SKM-1 treated with dmso at 0.1 percent for 144 hours (cell line): ENCODE data around the gene WFDC5.
"Not testable (repeated sequence)": the region's sequence is repeated elsewhere in the genome, so short reads cannot be mapped to it uniquely, and the experiment has no call there.

Experiments used
- DNase-seq: peaks from one replicate; lab custom pipeline; 2025; ENCODE audit not compliant: unreplicated experiment; lab: John Stamatoyannopoulos, UW

WFDC5 gene

GRCh38 chr20:45114465-45115385 is at the start of gene WFDC5:
Gene WFDC5, minus strand, starts transcription at chr20:45115174. Its CDS starts 91 bp downstream, at chr20:45115083.
- no peak for DNase-seq

DNA sequence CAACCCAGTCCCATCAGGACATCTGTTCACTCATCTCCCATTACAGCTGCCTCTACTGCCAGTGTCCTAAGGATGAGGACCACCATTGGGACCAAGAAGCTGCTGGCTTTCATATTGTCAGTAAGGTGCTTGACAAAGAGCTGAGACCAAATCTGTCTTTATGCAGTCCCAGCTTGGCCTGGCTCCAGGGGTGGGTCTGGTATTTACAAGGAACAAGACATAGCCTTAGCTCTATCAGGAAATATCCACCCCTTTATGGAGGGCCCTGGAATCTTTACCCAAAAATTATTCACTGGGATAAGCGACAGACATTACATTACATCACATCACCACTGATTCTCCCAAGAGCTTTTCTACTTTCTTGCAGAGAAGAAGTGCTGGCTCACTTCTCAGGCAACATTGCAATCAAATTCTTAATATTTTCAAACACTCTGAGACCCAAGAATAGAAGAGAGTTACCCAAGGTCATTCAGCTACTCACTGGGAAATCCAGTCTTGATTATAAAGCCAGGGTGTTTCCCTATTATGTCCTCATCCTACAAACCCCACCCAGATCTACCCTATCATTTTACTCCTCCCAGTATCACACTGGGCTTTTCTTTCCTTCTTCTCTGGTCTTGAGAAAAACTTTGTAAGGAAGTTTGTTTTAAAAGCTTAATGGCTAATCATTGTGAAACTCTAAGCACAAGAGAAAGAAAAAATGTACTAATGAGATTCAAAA is 48.3 kb upstream of the WFDC5 start:
- DNase-seq = no peak

- DNase-seq = no peak
These were observed 43.0 kb upstream of the WFDC5 start for GRCh38 chr20:45157962-45158361.

DNA sequence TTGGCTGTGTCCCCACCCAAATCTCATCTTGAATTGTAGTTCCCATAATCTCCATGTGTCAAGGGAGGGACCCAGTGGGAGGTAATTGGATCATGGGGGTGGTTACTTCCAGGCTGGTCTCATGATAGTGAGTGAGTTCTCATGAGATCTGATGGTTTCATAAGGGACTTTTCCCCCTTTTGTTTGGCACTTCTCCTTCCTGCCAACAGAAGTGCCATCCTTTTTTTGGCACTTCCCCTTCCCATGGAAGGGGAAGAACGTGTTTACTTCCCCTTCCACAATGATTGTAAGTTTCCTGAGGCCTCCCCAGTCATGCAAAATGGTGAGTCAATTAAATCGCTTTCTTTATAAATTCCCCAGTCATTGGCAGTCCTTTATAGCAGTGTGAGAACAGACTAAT is 41.7 kb upstream of the WFDC5 start:
- DNase-seq = no peak

DNA sequence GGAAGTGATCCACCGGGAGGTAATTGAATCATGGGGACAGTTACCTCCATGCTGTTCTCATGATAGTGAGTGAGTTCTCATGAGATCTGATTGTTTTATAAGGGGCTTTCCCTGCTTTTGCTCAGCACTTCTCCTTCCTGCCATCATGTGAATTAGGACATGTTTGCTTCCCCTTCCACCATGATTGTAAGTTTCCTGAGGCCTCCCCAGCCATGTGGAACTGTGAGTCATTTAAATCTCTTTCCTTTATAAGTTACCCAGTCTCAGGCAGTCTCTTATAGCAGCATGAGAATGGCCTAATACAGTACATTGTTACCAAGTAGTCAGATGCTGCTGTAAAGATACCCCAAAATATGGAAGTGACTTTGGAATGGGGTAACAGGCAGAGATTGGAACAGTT is 39.8 kb upstream of the WFDC5 start:
- not testable (repeated sequence) for DNase-seq

DNA sequence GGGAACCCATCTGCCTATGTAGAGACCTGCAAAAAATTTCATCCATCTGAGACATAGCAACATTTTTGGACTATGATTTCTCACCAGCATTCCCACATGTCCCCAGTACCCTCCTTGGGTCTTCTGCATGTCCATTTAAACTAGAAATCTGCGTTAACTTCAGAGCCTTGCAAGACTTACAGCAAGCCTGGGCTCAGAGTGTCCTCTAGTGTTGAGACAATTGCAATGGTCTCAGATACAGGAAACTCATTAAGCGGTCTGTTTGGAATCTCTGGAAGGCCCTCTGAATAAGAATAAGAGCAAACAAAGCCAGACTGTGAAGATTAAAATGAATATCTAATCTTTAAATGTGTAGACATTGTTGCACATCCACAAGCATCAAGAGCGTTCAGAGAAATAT is 39.2 kb upstream of the WFDC5 start:
- DNase-seq = no peak

DNA sequence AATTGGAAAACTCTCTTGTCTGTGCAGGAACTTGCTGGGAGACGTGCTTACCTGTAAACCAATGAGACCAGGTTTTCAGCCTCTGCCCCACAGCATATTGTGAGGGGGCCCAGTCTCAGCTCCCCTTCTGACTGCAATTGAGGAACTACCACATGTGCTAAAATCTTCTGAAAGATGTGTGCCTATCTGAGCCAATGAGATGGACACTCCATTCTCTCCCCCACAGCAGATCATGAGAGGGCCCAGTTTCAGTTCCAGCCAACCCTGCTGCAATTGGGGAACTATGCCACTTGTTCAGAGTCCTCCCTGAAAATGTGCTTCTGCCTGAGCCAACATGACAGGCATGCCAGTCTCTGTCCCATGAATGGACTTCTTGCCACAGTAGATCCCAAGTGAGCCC is 38.8 kb upstream of the WFDC5 start:
- DNase-seq = peak; percentile 27

DNA sequence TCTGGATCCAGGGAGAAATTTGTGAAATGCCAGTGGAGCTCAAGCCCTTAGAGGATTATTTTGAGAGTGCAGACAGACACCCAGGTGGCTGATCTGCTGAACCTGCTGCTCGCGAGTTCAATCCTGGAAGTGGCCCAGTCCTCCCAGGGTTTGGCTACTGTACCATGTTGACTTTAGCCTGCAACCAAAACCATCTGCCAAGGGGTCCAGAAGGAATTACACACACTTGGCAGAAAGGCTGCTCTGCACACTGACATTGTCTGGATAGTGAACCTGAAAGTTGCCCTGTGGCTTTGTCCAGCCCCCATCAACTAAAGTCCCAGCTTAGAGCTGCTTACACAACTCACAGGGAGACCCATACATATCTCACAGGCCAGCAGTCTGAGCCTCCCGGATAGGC is 38.2 kb upstream of the WFDC5 start:
- DNase-seq = no peak

- DNase-seq = no peak
These were observed 37.4 kb upstream of the WFDC5 start for GRCh38 chr20:45152405-45152804.

- no peak for DNase-seq
These were observed 34.1 kb upstream of the WFDC5 start for GRCh38 chr20:45149062-45149461.

DNA sequence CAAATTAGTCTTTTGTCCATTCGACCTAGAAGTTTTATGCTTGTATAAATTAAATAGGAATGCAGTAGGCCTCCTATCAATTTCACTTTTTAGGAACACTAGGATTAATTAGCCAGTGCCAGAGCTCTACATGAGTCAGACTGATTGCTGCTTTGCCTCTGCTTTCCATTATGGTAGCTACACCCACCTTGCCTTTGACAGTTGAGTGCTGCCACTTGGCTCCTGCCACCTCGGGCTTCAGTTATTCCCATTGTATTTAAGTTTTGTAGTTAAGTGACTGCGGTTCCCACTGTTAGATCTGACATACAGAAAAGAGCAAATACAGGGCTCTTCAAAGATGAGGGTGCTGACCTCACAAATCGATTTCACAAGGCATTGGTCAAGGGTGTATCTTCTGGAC is 25.9 kb upstream of the WFDC5 start:
- DNase-seq = no peak

DNA sequence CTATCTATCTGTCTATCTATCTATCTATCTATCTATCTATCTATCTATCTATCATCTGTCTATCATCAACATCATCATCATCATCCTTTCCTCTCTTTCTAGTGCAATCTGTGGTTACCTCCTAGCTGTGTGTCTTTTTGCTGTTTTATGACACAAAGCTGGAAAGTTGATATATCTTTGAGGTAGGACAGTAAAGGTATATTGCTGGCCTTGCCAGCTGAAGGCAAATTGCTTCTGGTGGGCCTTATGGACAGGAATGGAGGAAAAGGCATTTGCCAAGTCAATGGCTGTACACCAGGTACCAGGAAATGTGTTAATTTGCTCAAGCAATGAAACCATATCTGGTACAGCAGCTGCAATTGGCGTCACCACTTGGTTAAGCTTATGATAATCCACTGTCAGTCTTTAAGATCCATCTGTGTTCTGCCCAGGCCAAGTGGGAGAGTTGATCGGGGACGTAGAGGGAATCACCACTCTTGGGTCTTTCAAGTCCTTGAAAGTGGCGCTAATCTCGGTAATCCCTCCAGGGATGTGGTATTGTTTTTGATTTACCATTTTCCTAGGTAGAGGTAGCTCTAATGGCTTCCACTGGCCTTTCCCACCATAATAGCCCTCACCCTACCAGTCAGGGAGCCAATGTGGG is 24.9 kb upstream of the WFDC5 start:
- not testable (repeated sequence) for DNase-seq

- DNase-seq = peak; percentile 46
These were observed 23.8 kb upstream of the WFDC5 start for GRCh38 chr20:45138561-45139300.

- DNase-seq = no peak
These were observed 21.9 kb upstream of the WFDC5 start for GRCh38 chr20:45136911-45137310.

- no peak for DNase-seq
These were observed 13.1 kb upstream of the WFDC5 start for GRCh38 chr20:45128099-45128498.

- no peak for DNase-seq
These were observed 9.4 kb upstream of the WFDC5 start, which contains the start of gene WFDC12 for GRCh38 chr20:45124365-45124764. Gene WFDC12, minus strand, starts transcription at chr20:45124465. Its CDS starts 18 bp downstream, at chr20:45124447.

- DNase-seq = no peak
These were observed 6.4 kb upstream of the WFDC5 start for GRCh38 chr20:45121388-45121787.

GRCh38 chr20:45119556-45120266 is 4.7 kb upstream of the WFDC5 start:
- no peak for DNase-seq

- no peak for DNase-seq
These were observed 3.1 kb upstream of the WFDC5 start for GRCh38 chr20:45118028-45118427.

DNA sequence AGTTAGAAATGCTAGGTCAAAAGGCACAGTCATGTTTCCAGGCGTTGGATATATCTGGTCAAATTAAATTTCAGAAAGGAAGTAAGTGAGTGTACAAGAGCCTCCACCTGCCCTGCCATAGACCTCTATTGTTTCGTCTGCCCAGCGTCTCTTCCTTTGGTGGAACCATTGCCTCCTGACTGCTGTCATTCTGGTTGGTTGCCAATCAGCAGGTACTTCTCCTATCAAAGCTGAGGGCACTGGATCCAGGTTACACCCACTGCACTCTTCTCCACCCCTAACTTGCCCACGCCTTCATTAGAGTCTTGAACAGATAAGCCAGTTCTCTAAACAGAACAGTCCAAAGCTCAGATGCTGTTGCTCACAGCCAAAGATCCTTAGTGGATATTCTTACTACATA is 2.6 kb upstream of the WFDC5 start:
- no peak for DNase-seq
